ENCODE measurements around the gene DHX36. TPM values are rescaled to one million over a fixed set of nuclear protein-coding genes. Genes with fewer than 3 reads are reported as not detected.

The DHX36 gene
- total RNA-seq, 1 donor from 2014 or later = 52.3 TPM

- Histone ChIP-seq H3K9me3 (no peaks in the 10 kb centered on the region), H3K27me3 (no peaks in the 10 kb centered on the region), H3K4me3 (no peak overlapping the region), H3K36me3 (peaks cover 0 to 75% of the 10 kb centered on the region in 2 donors), H3K27ac (no peak overlapping the region), H3K4me1 (no peaks in the 10 kb centered on the region)
- no peak for TF ChIP-seq CTCF (IDR thresholded peaks at IDR 0.05)
- TF ChIP-seq POLR2A (IDR thresholded peaks at IDR 0.05) = no peak
- no peak for TF ChIP-seq POLR2AphosphoS5 (IDR thresholded peaks at IDR 0.05; ENCODE audit: insufficient read depth in 1 of 2, low read depth in 1 of 2)
- DNase-seq (ENCODE audit: extremely low spot score in 2 of 2) = no peak
- intact Hi-C loops (cut with DNase I) = no loop called here
Measured at GRCh38 chr3:154294016-154294415, 30.3 kb downstream of the DHX36 start.

- no peaks in the 10 kb centered on the region for H3K4me1 ChIP-seq
Measured at GRCh38 chr3:154290187-154290586, 34.1 kb downstream of the DHX36 start.

GRCh38 chr3:154285221-154285620, 39.1 kb downstream of the DHX36 start:
- no peaks in the 10 kb centered on the region for H3K9me3 ChIP-seq
- no peak for DNase-seq (ENCODE audit: extremely low spot score in 2 of 2)
- H3K4me3 ChIP-seq = no peak overlapping the region
- TF ChIP-seq POLR2A (IDR thresholded peaks at IDR 0.05) = no peak
- TF ChIP-seq POLR2AphosphoS5 (IDR thresholded peaks at IDR 0.05; ENCODE audit: insufficient read depth in 1 of 2, low read depth in 1 of 2) = no peak
- TF ChIP-seq CTCF (IDR thresholded peaks at IDR 0.05) = no peak
- H3K4me1 ChIP-seq = no peaks in the 10 kb centered on the region
- no peaks in the 10 kb centered on the region for H3K27me3 ChIP-seq
- intact Hi-C loops (cut with DNase I) = no loop called here
- peaks cover 0 to 60% of the 10 kb centered on the region in 2 donors for H3K36me3 ChIP-seq
- H3K27ac ChIP-seq = no peak overlapping the region

More at GRCh38 chr3:154290187-154290586, 34.1 kb downstream of the DHX36 start:
- Histone ChIP-seq H3K36me3 (peaks cover 0 to 55% of the 10 kb centered on the region in 2 donors), H3K4me3 (no peak overlapping the region), H3K27me3 (no peaks in the 10 kb centered on the region), H3K9me3 (no peaks in the 10 kb centered on the region), H3K27ac (no peak overlapping the region)
- intact Hi-C loops (cut with DNase I) = no loop called here
- no peak for TF ChIP-seq CTCF (IDR thresholded peaks at IDR 0.05)
- no peak for TF ChIP-seq POLR2A (IDR thresholded peaks at IDR 0.05)
- no peak for TF ChIP-seq POLR2AphosphoS5 (IDR thresholded peaks at IDR 0.05; ENCODE audit: insufficient read depth in 1 of 2, low read depth in 1 of 2)
- DNase-seq (ENCODE audit: extremely low spot score in 2 of 2) = no peak

- intact Hi-C loops (cut with DNase I) = no loop called here
- Histone ChIP-seq H3K9me3 (no peaks in the 10 kb centered on the region), H3K4me3 (no peak overlapping the region), H3K36me3 (peaks cover 0 to 62% of the 10 kb centered on the region in 2 donors), H3K27me3 (no peaks in the 10 kb centered on the region), H3K4me1 (no peaks in the 10 kb centered on the region), H3K27ac (no peak overlapping the region)
- no peak for TF ChIP-seq POLR2A (IDR thresholded peaks at IDR 0.05)
- TF ChIP-seq CTCF (IDR thresholded peaks at IDR 0.05) = no peak
- TF ChIP-seq POLR2AphosphoS5 (IDR thresholded peaks at IDR 0.05; ENCODE audit: insufficient read depth in 1 of 2, low read depth in 1 of 2) = no peak
- no peak for DNase-seq (ENCODE audit: extremely low spot score in 2 of 2)
Measured at GRCh38 chr3:154280161-154280560, 44.1 kb downstream of the DHX36 start.

DNA sequence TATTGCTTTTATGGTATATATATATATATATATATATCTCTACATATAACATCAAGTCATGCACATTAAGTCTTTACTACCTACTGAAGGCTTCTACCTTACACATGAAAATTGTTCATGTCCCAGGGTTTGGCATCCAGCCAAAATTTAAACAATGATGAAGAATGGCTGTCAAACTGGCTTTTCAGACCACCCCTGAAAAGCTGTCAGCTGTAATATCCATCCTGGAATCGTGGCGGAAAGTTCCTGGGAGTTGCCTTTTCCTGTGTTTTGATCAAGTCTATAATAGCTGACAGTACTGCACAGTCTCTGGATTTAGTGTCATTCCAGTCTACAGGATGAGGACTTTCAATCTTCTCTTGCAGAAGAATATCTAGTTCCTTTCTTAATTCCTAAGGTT, 48.3 kb downstream of the DHX36 start:
- no peak for TF ChIP-seq POLR2AphosphoS5 (IDR thresholded peaks at IDR 0.05; ENCODE audit: insufficient read depth in 1 of 2, low read depth in 1 of 2)
- no peak for TF ChIP-seq POLR2A (IDR thresholded peaks at IDR 0.05)
- no peak for TF ChIP-seq CTCF (IDR thresholded peaks at IDR 0.05)
- Histone ChIP-seq H3K27me3 (no peaks in the 10 kb centered on the region), H3K27ac (no peak overlapping the region), H3K4me1 (no peaks in the 10 kb centered on the region), H3K36me3 (peaks cover 0 to 35% of the 10 kb centered on the region in 2 donors), H3K4me3 (no peak overlapping the region), H3K9me3 (no peaks in the 10 kb centered on the region)
- no peak for DNase-seq (ENCODE audit: extremely low spot score in 2 of 2)
- intact Hi-C loops (cut with DNase I) = no loop called here

Measured in vagina (tissue), 2 donors.